ENCODE results near the gene CHST15.

CHST15 gene

DNA sequence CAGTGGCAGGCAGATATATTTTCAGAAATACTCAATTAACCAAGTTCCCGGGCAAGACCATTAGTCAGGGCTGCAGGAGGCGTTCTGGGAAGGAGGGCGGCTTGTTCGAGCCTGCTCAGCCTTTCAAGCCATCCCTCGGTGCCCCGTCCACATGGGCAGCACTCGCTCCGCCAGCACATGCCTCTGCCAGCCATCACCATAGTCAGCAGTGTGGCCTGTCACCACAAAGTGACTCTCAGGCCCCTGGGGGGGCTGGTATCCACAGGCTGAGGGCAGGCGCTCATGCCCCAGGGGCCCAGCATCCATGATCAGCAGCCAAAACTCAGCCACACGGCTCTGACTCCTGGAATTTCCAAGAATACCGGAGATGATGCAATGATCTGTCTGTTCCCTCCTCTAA is 81.9 kb downstream of the CHST15 start:
- no peak for DNase-seq (ENCODE audit: low spot score)

DNA sequence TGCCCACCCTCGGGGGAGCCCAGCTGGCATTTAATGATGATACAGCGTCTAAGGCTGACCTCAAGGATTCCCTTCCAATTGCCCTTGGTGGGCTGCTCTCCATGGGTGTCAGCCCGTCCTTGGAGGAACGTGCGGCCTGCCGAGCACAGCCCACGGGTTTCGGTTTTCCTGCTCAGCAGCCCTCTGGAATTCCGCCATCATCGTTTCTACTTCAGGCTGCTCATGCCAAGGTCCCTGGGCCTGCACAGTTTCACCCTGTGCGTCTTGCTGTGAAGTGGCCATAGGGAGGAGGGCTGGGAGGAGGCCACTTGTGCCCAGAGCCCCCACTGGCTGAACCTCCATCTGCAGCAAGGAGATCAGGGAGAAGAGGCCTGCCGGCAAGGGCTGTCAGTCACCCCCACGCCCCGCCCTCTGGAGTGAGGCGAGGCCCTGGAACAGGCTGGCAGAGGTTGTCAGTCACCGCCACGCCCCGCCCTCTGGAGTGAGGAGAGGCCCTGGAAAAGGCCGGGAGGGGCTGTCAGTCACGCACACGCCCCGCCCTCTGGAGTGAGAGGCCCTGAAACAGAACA is 82.8 kb downstream of the CHST15 start:
- DNase-seq (ENCODE audit: low spot score) = no peak

DNA sequence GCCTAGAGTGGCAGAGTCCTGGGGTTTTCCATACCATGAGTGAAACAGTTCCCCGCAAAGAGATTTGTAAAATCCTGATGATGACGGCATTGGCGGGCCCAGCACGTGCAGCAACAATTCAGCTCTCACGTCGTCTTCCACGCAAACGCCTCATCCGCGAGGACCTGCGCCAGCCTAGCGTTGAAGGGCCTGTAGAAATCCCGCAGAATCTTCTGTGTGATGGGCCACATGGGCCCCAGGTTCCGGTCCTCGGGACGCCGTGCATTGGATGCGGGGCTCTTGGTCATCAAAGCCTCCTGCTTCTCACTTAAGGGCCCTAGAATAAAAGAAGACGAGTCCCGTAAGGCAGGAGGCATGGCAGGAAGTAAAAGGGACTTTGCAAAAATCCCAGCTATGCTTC is 83.4 kb downstream of the CHST15 start:
- no peak for DNase-seq (ENCODE audit: low spot score)

DNA sequence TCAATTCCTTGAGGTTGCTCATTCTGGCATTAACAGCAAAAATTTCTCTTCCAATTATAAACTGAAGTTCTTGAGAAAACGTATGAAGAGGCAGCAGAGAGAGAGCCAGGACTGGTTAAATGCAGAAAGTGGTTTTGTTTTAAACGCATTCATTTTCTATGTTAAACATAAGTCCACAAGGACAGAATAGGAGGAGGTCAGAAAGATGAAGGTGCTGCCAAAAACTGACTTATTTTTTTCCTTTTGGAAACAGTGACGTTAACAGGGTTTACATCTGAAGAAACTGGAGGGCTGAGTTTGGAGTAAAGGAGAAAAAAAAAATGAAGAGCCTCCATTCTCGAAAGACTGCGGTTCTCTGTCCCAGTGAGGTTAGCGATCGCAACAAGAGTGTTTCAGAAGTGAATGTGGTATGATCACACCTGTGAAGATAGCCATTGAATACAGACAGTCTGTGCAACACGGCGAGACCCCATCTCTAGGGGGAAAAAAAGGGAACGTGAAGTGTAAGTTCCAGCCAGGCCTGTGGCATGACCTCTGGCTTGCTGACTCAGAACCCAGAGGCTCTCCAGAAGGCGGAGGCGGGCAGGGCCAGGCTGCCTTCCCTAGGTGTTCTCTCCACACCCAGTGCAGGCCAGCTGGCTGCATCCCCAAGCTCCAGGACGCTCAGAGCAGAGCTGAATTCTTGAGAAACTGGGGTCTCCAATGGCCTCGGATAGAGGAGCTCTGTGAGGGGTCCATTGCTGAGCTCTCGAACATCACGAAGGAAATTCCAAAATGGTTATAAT is 84.0 kb downstream of the CHST15 start:
- no peak for DNase-seq (ENCODE audit: low spot score)

DNA sequence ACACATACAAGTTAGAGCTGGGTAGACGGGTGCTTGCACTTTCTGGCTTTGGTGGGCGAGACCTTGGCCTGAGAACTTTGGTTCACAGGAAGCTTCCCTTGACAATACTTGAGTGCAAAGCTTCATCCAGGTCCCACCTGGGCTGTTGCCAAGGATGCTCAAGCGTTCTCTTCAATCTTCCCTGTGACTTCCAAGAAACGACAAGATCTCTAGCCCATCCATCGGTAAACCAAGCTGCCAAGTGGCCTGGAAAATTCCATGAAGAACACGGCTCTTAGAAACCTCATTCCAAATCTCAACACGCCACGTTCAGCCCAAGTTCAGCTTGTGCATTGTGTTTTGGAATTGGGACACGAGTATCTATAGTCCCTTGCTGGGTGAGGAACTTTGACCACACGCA is 84.7 kb downstream of the CHST15 start:
- DNase-seq (ENCODE audit: low spot score) = no peak

DNA sequence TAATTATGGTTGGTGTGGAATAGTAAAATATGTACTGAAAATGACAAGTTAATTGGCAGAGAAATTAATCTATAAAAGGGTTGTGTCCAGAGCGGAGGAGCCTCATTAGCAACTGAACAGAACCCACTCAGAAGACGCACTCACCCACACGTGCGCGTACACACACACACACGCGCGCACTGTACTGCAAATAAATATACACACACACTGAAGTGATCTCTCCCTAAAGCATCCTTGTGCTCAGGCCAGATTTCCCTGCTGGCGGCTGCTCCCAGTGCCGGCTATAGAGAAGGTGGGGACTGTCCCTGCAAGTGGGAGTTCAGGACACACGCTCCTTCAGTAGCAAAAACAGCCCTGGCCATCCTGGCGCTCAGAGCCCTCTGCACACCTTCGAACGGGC is 85.2 kb downstream of the CHST15 start:
- DNase-seq (ENCODE audit: low spot score) = no peak

DNA sequence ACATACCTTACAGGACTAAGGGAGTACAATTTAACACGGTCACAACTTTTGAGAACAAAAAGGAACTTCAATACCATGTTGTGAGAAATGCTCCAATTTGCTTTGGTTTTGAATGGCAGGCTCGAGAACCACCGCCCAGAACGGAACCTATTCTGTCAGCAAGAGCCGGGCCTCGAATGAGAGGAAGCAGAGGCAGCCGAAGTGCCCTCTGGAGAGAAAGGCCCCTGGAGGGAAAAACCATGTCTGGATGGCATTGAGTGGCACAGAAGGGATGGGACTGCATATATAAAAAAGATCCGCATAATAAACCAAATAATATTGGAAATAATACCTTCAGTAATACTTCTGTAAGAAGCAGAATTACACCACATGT is 85.6 kb downstream of the CHST15 start:
- DNase-seq (ENCODE audit: low spot score) = no peak

DNA sequence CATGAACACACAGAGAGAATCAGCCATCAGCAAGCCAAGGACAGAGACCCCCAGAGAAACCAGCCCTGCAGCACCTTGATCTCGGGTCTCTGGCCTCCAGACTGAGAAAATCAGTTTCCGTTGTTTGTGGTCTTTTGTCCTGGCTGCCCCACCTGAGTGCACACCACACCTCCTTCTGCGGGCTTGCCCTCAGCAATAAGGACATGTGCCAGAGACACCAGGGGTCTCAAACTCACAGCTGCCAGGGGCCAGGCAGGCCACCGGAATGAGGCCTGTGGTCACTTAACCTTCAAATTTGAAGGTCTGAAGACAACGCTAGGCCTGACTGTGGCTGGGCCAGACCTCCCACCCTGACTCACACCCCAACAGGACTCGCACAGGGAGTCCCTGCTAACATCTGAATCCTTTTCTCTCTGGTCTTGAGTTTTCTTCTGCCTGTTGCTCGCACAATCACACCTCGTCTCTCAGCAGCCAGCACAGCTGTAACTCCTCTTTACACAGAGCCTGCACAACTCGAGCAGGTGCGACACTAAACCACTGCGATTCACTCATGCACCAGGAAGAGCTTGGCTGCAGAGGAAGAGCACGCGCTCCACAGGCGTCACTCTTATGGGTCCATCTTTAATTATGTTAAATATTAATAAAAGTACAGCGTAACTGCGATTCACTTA is 86.2 kb downstream of the CHST15 start:
- DNase-seq (ENCODE audit: low spot score) = no peak

DNA sequence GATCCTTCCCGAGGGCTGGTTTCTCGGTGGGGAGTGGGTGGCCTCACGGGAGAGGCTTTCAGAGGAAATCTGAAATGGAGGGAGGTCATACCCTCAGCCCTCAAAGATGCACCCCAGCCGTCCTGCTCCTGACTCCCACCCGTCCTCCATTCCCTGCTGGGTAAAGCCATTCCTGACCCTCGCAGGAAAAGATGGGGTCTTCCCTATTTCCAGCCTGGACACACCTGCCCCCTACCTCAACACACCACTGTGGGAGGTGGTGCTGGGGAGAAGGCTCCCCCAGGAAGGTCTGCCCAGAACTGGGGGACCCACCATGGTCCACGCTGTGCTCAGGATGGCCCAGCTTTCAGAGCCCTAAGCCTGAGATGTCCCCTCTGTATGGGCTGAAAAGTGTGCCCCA is 86.9 kb downstream of the CHST15 start:
- DNase-seq (ENCODE audit: low spot score) = no peak

DNA sequence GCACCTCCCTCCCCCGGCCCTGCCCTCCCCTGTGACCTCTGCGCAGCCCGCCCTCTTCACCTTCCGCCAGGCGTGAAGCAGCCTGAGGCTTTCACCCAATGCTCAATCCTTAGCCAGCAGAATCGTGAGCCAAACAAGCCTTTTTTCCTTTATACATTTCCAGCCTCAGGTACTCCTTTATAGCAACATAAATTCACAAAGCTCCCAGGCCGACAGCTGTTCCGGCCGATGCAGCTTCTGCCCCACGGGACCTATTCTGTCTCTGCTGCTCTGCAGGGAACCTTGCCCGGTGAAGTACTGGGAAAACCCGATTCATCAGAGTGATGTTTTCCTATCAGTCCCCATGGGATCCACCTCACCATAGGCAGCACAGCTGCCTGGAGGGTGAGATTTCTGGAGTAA is 87.4 kb downstream of the CHST15 start:
- no peak for DNase-seq (ENCODE audit: low spot score)

DNA sequence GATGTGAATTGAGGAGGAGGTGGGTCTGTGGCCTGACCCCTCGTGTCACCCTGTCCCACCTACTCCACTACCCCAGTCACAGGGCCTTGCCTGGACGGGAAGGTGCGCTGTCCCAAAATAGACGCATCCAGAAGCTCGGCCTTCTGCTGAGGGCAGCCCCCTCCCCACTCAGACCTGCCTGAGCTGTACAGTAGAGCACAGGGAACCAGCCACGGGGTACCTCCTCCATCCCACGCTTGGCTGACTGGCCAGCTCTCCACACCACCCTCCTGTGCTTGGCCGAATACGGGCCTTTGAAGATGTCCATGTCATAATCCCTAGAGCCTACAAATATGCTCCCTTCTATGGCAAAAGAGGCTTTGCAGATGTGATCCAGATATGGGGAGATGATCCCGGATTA is 88.3 kb downstream of the CHST15 start:
- DNase-seq (ENCODE audit: low spot score) = no peak

DNA sequence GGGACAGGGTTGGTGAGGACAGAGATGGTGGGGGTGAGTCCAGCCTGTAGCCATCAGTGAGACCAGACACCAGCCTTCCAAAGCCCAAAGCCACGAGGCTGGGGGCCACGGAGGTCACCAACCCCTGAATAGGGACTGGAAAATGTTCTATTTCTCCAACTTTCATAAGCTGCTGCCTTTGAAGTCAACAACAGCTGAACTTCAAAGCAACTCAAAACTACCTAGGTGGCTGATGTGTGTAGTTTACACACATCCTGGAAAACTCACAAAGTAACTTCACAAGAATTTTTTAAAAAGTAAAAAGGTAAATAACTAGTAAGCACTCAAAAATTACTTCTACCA is 88.8 kb downstream of the CHST15 start:
- no peak for DNase-seq (ENCODE audit: low spot score)

DNA sequence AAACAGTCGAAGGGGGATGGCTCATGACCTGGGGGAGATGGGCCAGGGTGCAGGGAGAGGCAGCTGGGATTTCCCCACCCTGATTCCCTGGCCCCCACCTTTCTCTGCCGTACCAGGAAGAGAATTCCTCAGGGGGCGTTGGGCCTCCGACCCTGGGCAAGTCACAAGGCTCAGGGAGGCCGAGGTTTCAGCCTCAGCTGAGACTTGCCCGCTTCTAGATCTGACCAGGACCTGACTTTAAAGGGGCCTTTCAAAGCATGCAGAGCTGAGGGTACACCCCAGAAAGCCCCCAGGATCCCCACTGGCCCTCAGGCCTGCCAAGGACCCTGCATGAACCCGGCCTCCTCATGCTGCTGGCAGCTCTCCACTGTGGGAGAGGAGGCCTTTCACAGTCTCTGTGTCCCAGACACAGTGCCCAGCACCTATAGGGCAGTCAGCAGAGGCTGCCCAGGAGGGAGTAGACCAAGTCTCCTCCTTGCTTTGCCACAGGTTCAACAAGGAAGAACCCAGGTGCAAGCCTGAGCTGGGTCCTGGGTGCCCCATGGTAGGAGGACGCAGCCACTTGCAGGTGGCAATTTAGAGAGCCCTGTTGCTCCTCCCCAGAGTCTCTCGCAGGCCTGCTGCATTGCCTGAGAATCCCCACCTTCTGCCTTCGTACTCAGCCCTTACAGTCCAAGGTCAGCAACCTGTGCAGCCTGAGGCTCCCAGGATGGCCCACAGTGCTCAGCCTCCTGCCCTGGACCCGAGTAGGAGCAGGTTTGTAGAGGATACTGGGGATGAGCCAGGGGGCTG is 89.3 kb downstream of the CHST15 start:
- no peak for DNase-seq (ENCODE audit: low spot score)

DNA sequence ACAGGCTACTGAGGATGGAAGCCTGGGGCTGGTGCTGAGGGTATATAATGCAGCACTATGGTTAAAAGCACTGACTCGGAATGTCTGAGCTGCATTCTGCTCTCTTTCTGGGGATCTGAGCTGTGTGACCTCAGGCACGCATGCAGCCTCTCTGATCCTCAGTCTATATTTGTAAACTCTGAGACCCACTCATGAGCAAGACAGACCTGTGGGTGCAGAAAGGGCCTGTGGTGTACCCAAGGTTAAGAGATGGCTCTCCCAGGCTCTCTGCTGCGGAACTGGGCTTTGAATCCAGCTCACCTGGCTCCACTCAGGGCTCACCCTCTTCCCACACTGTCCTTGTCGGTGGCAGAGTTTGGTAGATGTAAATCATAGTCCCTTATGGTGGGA is 89.9 kb downstream of the CHST15 start:
- no peak for DNase-seq (ENCODE audit: low spot score)

DNA sequence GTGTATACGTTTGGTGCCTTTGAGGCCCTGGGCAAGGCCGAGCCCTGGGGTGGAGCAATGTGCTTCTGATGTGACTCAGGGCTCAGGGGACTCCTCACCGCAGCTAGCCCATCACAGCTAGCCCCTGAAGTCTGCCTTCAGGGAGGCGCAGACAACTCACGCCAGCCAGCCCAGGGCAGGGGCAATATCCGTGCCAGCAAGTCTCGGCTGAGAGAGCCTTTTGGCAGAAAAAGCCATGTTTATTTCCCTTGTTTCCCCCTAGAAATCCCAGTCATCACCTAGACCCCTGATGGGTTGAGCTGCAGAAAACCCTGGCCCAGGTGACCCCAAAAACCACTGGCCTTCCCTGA is 90.4 kb downstream of the CHST15 start:
- DNase-seq (ENCODE audit: low spot score) = no peak

DNA sequence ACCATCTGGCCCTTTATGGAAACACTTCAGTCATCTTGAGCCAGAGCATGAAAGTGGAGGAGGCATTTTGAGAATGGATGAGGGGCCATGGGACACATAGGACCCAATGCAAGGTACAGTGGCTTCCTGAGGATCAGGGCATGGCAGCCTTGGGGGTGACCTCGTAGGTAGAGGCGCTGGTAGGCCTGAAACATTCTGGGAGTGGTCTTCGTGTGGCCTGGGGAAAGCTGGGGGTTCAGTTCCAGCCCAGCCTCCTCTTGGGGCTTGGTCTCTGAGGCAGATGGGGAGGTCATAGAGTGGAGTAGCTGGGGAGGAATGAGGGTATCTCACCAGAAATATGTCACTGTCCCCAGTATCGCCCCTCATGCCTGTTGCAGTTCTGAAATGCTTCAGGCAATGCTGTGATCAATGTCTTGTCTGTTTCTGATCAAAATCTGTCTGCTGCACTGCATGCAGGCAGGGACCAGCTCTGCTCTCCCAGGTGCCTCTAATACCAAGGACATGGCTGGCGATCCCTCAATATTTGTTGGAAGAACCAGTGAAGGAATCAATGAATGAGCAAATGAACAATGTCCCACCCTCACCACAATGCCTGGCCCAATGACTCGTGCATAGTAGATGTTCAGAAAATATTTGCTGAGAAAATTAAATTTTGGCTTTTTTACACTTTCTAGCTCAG is 90.9 kb downstream of the CHST15 start:
- DNase-seq (ENCODE audit: low spot score) = no peak

DNA sequence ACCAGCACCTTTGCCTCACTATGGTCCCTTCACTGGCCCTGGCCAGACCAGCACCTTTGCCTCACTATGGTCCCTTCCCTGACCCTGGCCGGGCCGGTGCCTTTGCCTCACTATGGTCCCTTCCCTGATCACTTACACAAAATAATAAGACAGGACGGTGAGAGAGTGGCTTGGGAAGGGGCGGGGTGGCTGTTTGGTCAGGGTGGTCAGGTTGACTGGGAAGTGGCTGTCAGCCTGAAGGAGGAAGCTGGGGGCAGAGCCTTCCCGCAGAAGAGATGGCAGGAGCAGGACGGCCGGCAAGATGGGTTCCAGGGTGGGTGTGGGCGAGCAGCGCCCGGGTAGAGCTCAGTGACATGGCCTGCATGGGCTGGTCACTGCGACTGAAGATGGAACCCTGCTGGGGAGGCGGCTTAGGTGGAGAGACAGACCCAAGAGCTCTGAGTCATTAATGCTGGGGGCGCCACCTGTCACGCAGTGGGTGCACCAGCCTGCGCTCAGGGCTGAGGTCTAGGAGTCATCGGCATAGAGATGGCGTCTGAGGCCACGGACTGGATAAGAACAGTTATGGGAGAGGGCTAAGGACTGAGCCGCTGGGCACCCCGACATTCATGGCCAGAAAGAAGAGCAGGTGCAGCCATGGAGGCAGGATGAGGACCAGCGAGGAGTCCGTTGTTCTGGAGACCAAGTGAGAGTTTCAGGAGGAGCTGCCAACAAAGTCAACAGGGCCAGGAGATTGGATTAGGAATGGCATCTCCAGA is 91.8 kb downstream of the CHST15 start:
- DNase-seq (ENCODE audit: low spot score) = no peak

DNA sequence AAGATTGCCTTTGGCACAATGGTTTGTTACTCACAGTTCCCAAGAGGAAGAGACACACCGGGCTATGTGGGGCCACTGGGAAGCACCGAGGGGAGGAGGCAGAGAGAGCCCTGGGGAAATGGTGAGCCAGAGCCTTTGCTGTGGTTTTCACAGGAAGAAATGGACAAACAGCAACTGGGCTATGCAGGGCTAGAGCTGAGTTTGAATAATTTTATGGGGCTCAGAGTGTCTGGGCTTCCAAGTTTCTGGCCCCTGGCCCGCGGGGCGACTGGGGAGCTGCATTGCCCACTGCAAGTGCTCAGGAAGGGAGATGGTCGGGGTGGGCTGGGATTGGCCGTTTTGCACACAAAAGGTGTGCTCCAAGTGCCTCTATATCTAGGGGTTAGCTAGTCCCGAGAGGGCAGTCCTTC is 92.6 kb downstream of the CHST15 start:
- DNase-seq (ENCODE audit: low spot score) = peak; percentile 39

DNA sequence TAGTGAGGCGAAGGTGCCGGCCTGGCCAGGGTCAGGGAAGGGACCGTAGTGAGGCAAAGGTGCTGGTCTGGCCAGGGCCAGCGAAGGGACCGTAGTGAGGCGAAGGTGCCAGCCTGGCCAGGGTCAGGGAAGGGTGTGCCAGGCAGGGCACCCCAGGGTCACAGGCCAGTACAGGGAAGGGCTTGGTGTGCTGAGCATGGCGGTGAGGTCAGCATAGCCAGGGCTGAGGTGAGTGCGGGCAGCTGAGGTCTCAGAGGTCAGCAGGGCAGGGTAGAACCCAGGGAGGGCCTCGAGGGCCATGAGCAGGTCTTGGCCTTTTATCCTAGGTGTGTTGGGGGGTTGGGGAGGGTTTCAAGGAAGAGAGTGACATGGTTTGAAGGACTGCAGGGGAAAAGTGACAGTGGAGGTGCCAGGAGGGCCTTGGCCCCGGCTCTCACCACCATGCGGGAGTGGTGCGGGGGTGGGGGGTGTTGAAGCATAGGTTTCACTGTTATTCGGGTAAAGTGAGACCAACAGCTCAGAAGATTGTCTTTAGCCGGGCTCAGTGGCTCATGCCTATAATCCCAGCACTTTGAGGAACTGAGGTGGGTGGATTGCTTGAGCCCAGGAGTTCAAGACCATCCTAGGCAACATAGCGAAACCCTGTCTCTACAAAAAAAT is 93.3 kb downstream of the CHST15 start:
- no peak for DNase-seq (ENCODE audit: low spot score)

DNA sequence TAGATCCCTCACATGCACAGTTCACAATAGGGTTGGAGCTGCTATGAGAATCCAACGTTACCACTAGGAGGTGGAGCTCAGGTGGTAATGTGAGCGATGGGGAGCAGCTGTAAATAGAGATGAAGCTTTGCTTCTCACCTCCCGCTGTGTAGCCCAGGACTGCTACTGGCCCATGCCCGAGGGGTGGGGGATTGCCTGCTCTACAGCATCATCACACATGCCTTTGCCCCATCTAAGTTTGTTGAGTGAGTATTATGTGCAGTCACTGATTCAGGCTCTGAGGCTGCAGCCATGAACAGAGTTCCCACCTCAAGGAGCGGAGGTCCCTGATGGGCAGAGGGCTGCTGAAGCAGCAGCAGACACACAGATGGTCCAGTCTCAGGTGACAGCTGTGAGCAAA is 94.1 kb downstream of the CHST15 start:
- DNase-seq (ENCODE audit: low spot score) = no peak

Data from kidney tubule cell (primary cell).